Renal cortex interstitium (tissue), 3 donors: ENCODE measurements around the gene TGM3. TPM values are rescaled to one million over a fixed set of nuclear protein-coding genes. Genes with fewer than 3 reads are reported as not detected.

Experiments
- polyA plus RNA-seq, 3 donors: library from polyadenylated mRNA; unstranded; fragments of 120-200 nt; gene quantifications; one replicate each; pipeline ENCODE4 v1.2.1, GENCODE V29; 2013; ENCODE audit not compliant: insufficient read length in 3 of 3

Gene TGM3
- polyA plus RNA-seq, 3 donors = 0.58 to 0.98 (median 0.65) TPM

Other genes starting within 250 kb of the TGM3 start
- 10 to 100 TPM; 17.5 to 19.8 (median 19.3) TPM for gene STK35, start 194.2 kb upstream of the TGM3 start, polyA plus RNA-seq
- not detected for gene TGM6, start 84.9 kb downstream of the TGM3 start, polyA plus RNA-seq
- gene SNRPB, start 174.8 kb downstream of the TGM3 start, polyA plus RNA-seq = 100 to 1,000 TPM; 140 to 186 (median 145) TPM
- 10 to 100 TPM; 14.0 to 17.5 (median 16.0) TPM for gene ZNF343, start 212.9 kb downstream of the TGM3 start, polyA plus RNA-seq
- under 1 TPM; 0.20 to 0.38 (median 0.32) TPM for gene TMC2, start 240.6 kb downstream of the TGM3 start, polyA plus RNA-seq